Testis (tissue), 2 donors: Measurements from ENCODE around the gene ZP4.

Experiments
- POLR2A ChIP-seq: fragments of 450-650 bp; IDR thresholded peaks from one replicate; pipeline ENCODE4 v1.6.1; 2017; ENCODE audit warnings: antibody characterized with exemption, mild to moderate bottlenecking, moderate library complexity
- TF ChIP-seq, protein P1 (sequence below), 3 experiments: fragments of 450-650 bp in 2 of 3; fragments of 200-600 bp in 1 of 3; sonication (generic) in 1 of 3; IDR thresholded peaks; one replicate each; pipeline ENCODE4 v1.5.1; 2016 to 2019; ENCODE audit warnings: antibody characterized with exemption in 3 of 3, mild to moderate bottlenecking in 2 of 3, moderate library complexity in 1 of 3

DNA sequence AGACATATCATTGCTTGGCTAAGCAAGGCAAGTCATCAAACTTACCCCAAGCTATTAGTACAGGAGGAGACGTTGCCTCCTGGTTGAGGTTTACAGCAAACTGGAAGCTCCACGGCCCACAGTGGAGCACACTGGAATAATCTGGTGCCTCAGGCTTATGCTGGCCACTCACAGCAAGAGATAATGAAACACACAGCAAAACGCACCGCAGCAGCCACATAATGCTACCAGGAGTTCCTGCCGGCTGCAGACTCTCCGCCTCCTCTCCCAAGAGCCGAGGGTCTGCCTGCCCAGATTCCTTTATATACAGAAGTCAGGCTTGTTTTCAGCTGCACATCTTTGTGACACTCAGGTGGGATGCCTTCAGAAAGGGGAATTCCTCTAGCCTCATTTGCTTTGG lies 306 bp downstream of the ZP4 start:
- TF ChIP-seq, protein P1, sequence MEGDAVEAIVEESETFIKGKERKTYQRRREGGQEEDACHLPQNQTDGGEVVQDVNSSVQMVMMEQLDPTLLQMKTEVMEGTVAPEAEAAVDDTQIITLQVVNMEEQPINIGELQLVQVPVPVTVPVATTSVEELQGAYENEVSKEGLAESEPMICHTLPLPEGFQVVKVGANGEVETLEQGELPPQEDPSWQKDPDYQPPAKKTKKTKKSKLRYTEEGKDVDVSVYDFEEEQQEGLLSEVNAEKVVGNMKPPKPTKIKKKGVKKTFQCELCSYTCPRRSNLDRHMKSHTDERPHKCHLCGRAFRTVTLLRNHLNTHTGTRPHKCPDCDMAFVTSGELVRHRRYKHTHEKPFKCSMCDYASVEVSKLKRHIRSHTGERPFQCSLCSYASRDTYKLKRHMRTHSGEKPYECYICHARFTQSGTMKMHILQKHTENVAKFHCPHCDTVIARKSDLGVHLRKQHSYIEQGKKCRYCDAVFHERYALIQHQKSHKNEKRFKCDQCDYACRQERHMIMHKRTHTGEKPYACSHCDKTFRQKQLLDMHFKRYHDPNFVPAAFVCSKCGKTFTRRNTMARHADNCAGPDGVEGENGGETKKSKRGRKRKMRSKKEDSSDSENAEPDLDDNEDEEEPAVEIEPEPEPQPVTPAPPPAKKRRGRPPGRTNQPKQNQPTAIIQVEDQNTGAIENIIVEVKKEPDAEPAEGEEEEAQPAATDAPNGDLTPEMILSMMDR (IDR thresholded peaks at IDR 0.05) = no peak
- TF ChIP-seq POLR2A = no peak
